Measurements from ENCODE around the gene DPF1. TPM values are rescaled to one million over a fixed set of nuclear protein-coding genes. Genes with fewer than 3 reads are reported as not detected.

Gene DPF1
- total RNA-seq, 2 experiments from 2014 or later: 7.6 to 11.3 TPM

- DNase-seq (ENCODE audit: low spot score): no peak
- peaks cover 72% of the 10 kb centered on the region for H3K36me3 ChIP-seq (ENCODE audit: insufficient read depth, low read length)
- no peaks in the 10 kb centered on the region for H3K9me3 ChIP-seq (ENCODE audit: low read length)
- no peaks in the 10 kb centered on the region for H3K4me1 ChIP-seq (ENCODE audit: insufficient read depth, low read length, poor library complexity, severe bottlenecking)
- intact Hi-C loops (cut with micrococcal nuclease; ENCODE audit: unreplicated experiment): no loop called here
- no TSS peak for BruUV-seq (replicated peaks)
- ChIA-PET POLR2A (no interaction called here), CTCF (ENCODE audit: unreplicated experiment) (no interaction called here)
- no peak overlapping the region for H3K27ac ChIP-seq (ENCODE audit: low read depth, low read length, poor library complexity, severe bottlenecking)
- no peaks in the 10 kb centered on the region for H3K9me2 ChIP-seq (ENCODE audit: insufficient read depth, low read length)
- no peak overlapping the region for H3K4me2 ChIP-seq (ENCODE audit: low read length)
- TF ChIP-seq CTCF (conservative IDR thresholded peaks at IDR 0.05; ENCODE audit: low read length) (no peak), EZH2phosphoT487 (IDR thresholded peaks at IDR 0.05; ENCODE audit: borderline replicate concordance, low read depth, low read length) (no peak)
- H4K20me1 ChIP-seq (ENCODE audit: insufficient read depth, low read length): no peaks in the 10 kb centered on the region
- H2AFZ ChIP-seq (ENCODE audit: low read length): no peak overlapping the region
- no peaks in the 10 kb centered on the region for H3K79me2 ChIP-seq (ENCODE audit: insufficient read depth, low read depth, low read length)
- H3K4me3 ChIP-seq (ENCODE audit: low read depth, low read length, poor library complexity, severe bottlenecking): no peak overlapping the region
These were observed 60.4 kb downstream of the DPF1 start for GRCh38 chr19:38163419-38164290.

DNA sequence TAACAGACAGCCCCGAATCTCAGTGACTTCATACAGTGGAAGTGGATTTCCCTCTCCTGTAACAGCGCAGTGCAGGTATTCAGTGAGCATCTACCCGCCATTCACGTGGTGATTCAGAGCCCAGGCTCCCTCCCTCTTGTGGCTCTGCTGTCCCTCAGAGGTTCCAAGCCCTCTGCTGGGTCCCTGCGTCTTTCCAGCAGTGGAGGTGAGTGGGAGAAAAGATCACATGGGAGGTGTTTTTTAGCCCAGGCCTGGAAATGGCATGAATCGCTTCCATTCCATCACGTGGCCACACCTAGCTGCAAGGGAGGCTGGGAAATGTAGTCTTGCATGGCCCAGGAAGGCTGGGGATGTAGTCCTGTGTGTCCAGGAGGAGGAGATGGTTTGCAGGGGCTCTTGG lies 61.4 kb downstream of the DPF1 start:
- H3K36me3 ChIP-seq (ENCODE audit: insufficient read depth, low read length): peaks cover 69% of the 10 kb centered on the region
- TF ChIP-seq CTCF (conservative IDR thresholded peaks at IDR 0.05; ENCODE audit: low read length) (no peak), EZH2phosphoT487 (IDR thresholded peaks at IDR 0.05; ENCODE audit: borderline replicate concordance, low read depth, low read length) (no peak)
- CTCF ChIA-PET (ENCODE audit: unreplicated experiment): no interaction called here
- H3K79me2 ChIP-seq (ENCODE audit: insufficient read depth, low read depth, low read length): no peaks in the 10 kb centered on the region
- H3K27ac ChIP-seq (ENCODE audit: low read depth, low read length, poor library complexity, severe bottlenecking): no peak overlapping the region
- intact Hi-C loops (cut with micrococcal nuclease; ENCODE audit: unreplicated experiment): no loop called here
- POLR2A ChIA-PET: no interaction called here
- no peaks in the 10 kb centered on the region for H3K9me2 ChIP-seq (ENCODE audit: insufficient read depth, low read length)
- H3K4me3 ChIP-seq (ENCODE audit: low read depth, low read length, poor library complexity, severe bottlenecking): no peak overlapping the region
- BruUV-seq (replicated peaks): no TSS peak
- no peak for DNase-seq (ENCODE audit: low spot score)
- no peak overlapping the region for H3K4me2 ChIP-seq (ENCODE audit: low read length)
- no peaks in the 10 kb centered on the region for H4K20me1 ChIP-seq (ENCODE audit: insufficient read depth, low read length)
- no peaks in the 10 kb centered on the region for H3K4me1 ChIP-seq (ENCODE audit: insufficient read depth, low read length, poor library complexity, severe bottlenecking)
- no peaks in the 10 kb centered on the region for H3K9me3 ChIP-seq (ENCODE audit: low read length)
- H2AFZ ChIP-seq (ENCODE audit: low read length): no peak overlapping the region

GRCh38 chr19:38162094-38162493 lies 61.9 kb downstream of the DPF1 start:
- TF ChIP-seq CTCF (conservative IDR thresholded peaks at IDR 0.05; ENCODE audit: low read length) (no peak), EZH2phosphoT487 (IDR thresholded peaks at IDR 0.05; ENCODE audit: borderline replicate concordance, low read depth, low read length) (no peak)
- no TSS peak for BruUV-seq (replicated peaks)
- Histone ChIP-seq H3K4me3 (ENCODE audit: low read depth, low read length, poor library complexity, severe bottlenecking) (no peak overlapping the region), H3K4me1 (ENCODE audit: insufficient read depth, low read length, poor library complexity, severe bottlenecking) (no peaks in the 10 kb centered on the region), H3K36me3 (ENCODE audit: insufficient read depth, low read length) (peaks cover 65% of the 10 kb centered on the region), H3K79me2 (ENCODE audit: insufficient read depth, low read depth, low read length) (no peaks in the 10 kb centered on the region), H3K9me2 (ENCODE audit: insufficient read depth, low read length) (no peaks in the 10 kb centered on the region), H3K9me3 (ENCODE audit: low read length) (no peaks in the 10 kb centered on the region), H3K4me2 (ENCODE audit: low read length) (no peak overlapping the region), H4K20me1 (ENCODE audit: insufficient read depth, low read length) (no peaks in the 10 kb centered on the region), H2AFZ (ENCODE audit: low read length) (no peak overlapping the region), H3K27ac (ENCODE audit: low read depth, low read length, poor library complexity, severe bottlenecking) (no peak overlapping the region)
- ChIA-PET POLR2A (no interaction called here), CTCF (ENCODE audit: unreplicated experiment) (interaction anchor here (0.6 kb wide), 1 partner anchor 58 kb away, joined by 3 read pairs; no protein-coding TSS in a partner anchor)
- intact Hi-C loops (cut with micrococcal nuclease; ENCODE audit: unreplicated experiment): no loop called here
- DNase-seq (ENCODE audit: low spot score): no peak
